ENCODE measurements around the gene NPEPPS.

NPEPPS gene

GRCh38 chr17:47654991-47655390, 124.1 kb downstream of the NPEPPS start:
- no peak for ATAC-seq
- TF ChIP-seq, protein P1, sequence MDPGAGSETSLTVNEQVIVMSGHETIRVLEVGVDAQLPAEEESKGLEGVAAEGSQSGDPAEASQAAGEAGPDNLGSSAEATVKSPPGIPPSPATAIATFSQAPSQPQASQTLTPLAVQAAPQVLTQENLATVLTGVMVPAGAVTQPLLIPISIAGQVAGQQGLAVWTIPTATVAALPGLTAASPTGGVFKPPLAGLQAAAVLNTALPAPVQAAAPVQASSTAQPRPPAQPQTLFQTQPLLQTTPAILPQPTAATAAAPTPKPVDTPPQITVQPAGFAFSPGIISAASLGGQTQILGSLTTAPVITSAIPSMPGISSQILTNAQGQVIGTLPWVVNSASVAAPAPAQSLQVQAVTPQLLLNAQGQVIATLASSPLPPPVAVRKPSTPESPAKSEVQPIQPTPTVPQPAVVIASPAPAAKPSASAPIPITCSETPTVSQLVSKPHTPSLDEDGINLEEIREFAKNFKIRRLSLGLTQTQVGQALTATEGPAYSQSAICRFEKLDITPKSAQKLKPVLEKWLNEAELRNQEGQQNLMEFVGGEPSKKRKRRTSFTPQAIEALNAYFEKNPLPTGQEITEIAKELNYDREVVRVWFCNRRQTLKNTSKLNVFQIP (CRISPR knock-in tag; IDR thresholded peaks at IDR 0.05; ENCODE audit: borderline replicate concordance, low read depth) = no peak
- no peak for TF ChIP-seq PATZ1 (CRISPR knock-in tag; IDR thresholded peaks at IDR 0.05; ENCODE audit: borderline replicate concordance)

- TF ChIP-seq ZC3H10 (CRISPR knock-in tag; IDR thresholded peaks at IDR 0.05) = no peak
- no peak for TF ChIP-seq ZFP30 (CRISPR knock-in tag; IDR thresholded peaks at IDR 0.05)
- no peak for TF ChIP-seq ZNF70 (CRISPR knock-in tag; IDR thresholded peaks at IDR 0.05)
- TF ChIP-seq GLIS3 (CRISPR knock-in tag; IDR thresholded peaks at IDR 0.05) = no peak
- TF ChIP-seq TOX (CRISPR knock-in tag; IDR thresholded peaks at IDR 0.05; ENCODE audit: borderline replicate concordance) = no peak
- ATAC-seq = no peak
These were observed 129.2 kb downstream of the NPEPPS start for GRCh38 chr17:47660064-47660492.

DNA sequence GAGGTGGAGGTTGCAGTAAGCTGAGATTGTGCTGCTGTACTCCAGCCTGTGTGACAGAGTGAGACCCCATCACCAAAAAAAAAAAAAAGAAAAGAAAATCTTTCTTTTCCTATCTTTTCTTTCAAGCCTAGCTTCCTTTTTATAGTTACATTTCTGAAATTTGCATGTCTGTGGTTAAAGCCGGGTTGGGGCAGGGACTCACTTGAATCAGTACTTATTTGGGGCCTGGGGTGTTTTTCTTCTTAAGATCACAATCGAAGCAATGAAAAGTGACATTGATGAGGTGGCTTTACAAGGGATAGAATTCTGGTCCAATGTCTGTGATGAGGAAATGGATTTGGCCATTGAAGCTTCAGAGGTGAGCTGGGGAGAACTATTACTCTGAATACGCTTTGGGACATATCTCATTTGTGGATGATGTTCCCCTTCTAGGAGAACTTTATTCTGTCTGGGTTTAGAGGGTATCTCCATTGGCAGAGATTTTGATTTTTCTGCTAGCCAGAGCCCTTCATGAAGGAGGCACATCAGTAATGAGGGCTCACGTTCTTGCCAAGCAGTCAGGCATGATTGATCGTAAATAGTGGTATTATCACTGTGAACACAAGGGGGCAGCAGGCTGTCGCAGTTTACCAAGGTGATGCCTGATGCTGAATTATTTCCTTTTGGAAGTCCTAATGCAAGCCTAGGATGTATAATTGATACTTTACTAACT, 133.2 kb downstream of the NPEPPS start:
- peak; percentile 86 for ATAC-seq
- no peak for TF ChIP-seq ZNF8 (CRISPR knock-in tag; IDR thresholded peaks at IDR 0.05)
- TF ChIP-seq ZNF565 (CRISPR knock-in tag; conservative IDR thresholded peaks at IDR 0.05; ENCODE audit: low read depth) = no peak
- no peak for TF ChIP-seq TSHZ2 (CRISPR knock-in tag; IDR thresholded peaks at IDR 0.05)
- TF ChIP-seq PATZ1 (CRISPR knock-in tag; IDR thresholded peaks at IDR 0.05; ENCODE audit: borderline replicate concordance) = no peak
- no peak for TF ChIP-seq ISL1 (CRISPR knock-in tag; IDR thresholded peaks at IDR 0.05)
- TF ChIP-seq ARNTL (CRISPR knock-in tag; IDR thresholded peaks at IDR 0.05; ENCODE audit: borderline replicate concordance, low read depth) = no peak
- no peak for TF ChIP-seq ZFP30 (CRISPR knock-in tag; IDR thresholded peaks at IDR 0.05)
- no peak for TF ChIP-seq PPARA (CRISPR knock-in tag; IDR thresholded peaks at IDR 0.05; ENCODE audit: borderline replicate concordance)
- TF ChIP-seq, protein P2, sequence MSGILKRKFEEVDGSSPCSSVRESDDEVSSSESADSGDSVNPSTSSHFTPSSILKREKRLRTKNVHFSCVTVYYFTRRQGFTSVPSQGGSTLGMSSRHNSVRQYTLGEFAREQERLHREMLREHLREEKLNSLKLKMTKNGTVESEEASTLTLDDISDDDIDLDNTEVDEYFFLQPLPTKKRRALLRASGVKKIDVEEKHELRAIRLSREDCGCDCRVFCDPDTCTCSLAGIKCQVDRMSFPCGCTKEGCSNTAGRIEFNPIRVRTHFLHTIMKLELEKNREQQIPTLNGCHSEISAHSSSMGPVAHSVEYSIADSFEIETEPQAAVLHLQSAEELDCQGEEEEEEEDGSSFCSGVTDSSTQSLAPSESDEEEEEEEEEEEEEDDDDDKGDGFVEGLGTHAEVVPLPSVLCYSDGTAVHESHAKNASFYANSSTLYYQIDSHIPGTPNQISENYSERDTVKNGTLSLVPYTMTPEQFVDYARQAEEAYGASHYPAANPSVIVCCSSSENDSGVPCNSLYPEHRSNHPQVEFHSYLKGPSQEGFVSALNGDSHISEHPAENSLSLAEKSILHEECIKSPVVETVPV (CRISPR knock-in tag; IDR thresholded peaks at IDR 0.05) = 0 out of 2 replicates have a peak, but pooled peaks have one; percentile 36

- no peak for TF ChIP-seq BACH2 (CRISPR knock-in tag; IDR thresholded peaks at IDR 0.05; ENCODE audit: borderline replicate concordance)
- TF ChIP-seq, protein P2 (CRISPR knock-in tag; IDR thresholded peaks at IDR 0.05) = 0 out of 2 replicates have a peak, but pooled peaks have one; percentile 0
- ATAC-seq = no peak
These were observed 133.7 kb downstream of the NPEPPS start for GRCh38 chr17:47664624-47664941.
